Ishikawa (cell line): Measurements from ENCODE around the gene SEC24D.

Experiments used
- CEBPB ChIP-seq: IDR thresholded peaks from 2 replicates; pipeline ENCODE4 v1.6.1; 2012
- CREB1 ChIP-seq: IDR thresholded peaks from 2 replicates; pipeline ENCODE4 v1.6.1; 2012; ENCODE audit warnings: low read depth
- EP300 ChIP-seq: IDR thresholded peaks from 2 replicates; pipeline ENCODE4 v1.6.1; 2012; ENCODE audit warnings: borderline replicate concordance
- NFIC ChIP-seq: IDR thresholded peaks from 2 replicates; pipeline ENCODE4 v1.6.1; 2012
- RAD21 ChIP-seq: IDR thresholded peaks from 2 replicates; pipeline ENCODE4 v1.6.1; 2012; ENCODE audit warnings: low read depth
- REST ChIP-seq: IDR thresholded peaks from 2 replicates; pipeline ENCODE4 v1.6.1; 2012; ENCODE audit warnings: low read depth, mild to moderate bottlenecking
- ZBTB7A ChIP-seq: IDR thresholded peaks from 2 replicates; pipeline ENCODE4 v1.6.1; 2012; ENCODE audit warnings: low read depth

- TF ChIP-seq REST (no peak), EP300 (no peak), RAD21 (no peak), ZBTB7A (no peak), CREB1 (no peak), NFIC (no peak), CEBPB (no peak)
Measured at GRCh38 chr4:118774989-118775388, 60.9 kb downstream of the SEC24D start.
